Measurements from ENCODE around the gene KCNA2.

KCNA2 gene

DNA sequence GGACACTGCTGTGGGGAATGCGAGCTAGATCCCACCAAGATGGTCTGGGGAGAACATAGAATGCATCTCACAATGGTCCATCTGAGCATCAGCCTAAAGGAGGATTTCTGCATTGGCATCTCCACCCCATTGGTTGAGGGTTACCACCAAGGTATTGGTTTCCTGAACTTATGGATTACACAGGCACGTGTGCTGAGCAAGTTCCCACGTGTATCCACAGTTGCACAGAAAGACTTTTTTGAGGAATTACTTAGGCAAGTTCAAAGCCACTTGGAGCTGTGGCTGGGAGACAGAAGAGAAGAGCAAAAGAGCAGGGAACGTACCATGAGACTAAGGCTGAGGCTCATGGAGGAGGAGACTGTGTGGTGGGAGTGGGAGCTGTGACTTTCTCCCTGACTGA is 43.1 kb downstream of the KCNA2 start:
- DNase-seq = no peak

DNA sequence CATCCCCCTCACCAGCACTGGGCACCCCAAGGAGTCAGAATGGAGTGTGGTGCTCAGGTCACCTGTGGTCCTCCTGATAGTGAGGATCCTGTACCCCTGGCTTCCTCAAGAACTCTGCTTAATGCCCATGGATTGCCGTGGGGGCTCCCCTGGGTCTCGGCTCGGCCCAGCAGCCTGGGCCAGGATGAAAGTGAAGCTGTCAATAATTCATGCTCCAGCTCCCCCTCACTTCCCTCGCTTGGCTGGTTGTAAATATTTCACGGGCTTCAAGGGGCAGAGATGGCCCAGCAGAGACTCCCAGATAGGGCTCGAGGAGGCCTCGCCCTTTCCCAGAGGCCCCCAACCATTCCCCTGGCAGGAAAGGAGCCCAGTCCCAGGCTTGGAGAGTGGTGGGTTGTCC is 44.6 kb downstream of the KCNA2 start:
- DNase-seq = no peak

DNA sequence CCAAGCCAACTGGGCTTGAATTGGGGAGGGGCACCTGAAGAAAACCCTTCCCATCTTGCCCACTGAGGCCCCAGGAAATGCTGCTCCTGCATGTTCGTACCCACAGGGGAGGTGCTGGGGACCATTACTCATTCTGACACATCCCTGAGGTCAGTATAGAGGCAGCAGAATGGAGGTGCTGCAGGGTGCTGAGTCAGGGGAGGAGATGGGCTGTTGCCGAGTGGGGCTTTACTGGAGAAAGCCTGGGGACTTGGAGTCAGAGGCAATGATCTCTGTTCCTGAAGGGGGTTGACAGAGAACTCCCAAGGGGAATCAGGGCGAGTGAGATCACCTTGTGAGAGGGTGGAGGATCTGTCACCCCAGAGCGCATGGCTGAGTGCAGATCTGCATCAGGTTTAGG is 47.0 kb downstream of the KCNA2 start:
- no peak for DNase-seq

DNA sequence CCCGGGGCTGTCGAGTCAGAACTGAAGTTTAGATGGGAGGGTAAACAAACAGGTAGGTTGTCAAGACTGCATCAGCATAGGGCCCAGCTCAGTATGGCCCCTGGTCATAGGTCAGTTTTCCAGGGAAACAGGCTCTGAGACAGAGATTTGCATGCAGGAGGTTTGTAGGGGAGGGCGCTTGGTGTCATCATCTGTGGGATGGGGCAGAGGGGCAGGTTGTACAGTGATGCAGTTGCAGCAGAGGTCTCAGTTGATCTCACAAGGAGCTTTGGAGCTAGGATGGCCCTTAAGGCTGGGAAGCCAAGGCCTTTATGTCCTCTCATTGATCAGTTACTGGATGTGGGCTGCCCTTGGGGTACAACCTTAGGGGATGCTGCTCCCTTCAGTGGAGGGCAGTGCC is 48.7 kb downstream of the KCNA2 start:
- no peak for DNase-seq

DNA sequence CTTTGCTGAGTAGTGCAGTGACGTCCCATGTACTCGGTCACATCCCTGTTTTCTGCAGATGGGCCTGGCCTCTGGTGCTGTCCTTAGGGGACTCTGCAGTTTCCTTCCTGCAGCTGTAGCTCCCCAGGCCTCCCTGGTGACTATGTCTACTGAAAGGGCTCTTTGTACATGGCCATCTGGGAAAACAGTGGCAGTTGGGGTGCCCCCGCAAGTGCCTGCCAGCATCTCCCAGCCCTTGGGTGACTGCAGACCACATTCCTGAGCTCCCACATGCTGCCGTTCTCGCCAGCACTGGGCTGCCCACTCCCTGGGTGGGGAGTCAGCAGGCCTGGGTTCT is 49.7 kb downstream of the KCNA2 start:
- no peak for DNase-seq

DNA sequence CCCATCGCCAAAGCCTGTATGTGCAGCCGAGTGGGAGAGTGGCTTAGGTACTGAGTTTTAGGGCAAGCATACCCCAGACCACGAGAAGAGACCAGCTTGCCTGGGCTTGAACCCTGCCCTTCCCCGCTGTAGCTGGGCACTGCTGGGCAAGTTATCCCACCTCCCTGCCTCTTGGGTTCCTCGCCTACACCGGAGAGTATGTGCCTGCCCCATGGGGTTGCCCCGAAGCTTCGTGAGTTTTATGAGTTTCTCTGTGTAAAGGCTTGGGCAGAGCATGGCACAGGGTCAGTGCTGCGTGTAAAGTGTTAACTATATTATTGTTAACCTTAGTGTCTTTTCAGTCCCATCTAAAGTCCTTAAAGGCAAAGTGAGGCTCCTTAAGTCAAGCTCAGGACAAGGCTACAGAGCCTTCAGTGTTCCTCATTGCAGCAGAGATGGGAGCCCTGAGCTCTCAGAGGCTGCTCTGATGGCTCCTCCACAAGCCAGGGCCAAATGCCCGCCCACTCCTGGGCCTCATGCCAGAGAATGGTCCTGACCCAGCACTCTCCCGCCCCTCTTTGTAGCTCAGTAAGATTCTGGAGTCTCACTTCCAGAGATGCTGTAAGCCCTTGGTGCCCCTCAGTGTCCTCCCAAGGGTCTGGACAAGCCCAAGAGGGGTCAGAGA is 50.2 kb downstream of the KCNA2 start:
- no peak for DNase-seq

DNA sequence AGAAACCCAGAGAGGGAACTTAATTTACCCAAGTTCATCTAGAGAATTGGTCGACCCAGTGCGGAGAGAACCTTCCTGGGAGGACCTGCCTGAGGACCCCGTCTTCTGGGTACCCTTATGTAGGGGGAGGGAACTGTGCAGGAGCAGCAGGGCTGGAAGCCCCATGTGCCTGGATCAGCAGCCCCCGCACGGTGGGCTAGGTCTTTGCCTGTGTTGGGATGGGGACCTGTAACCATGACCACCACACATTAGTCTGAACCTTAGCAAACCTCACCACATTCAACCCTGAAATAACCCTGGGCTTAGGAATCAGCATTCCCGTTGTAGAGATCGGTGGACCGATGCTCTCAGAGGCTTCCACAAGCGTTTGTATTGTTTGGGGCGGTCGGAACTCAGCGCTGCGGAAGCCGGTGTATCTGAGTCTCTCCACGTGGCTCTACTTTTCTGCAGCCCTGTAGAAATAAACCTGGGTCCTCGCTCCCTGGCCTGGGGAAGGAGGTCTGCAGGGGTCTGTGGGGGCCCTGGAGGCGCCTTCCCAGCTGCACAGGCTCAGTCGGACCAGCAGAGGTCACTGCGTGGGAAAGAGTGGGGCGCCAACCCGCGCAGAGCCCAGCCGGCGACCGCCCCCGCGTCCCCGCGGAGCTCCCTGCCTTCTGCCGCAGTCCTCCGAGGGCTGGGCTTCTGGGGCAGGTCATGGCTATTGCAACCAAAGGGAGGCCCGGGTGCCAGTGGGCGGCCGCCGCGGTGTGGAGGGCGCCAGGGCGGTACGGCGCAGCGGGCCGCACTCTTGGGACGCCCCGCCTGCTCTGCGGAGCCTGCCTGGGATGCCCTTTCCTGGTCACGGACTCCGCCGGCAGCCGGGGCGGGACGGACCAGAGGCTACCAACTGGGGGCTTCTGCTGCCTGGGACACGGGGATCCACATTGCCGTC is 51.0 kb downstream of the KCNA2 start:
- DNase-seq = peak; percentile 65

DNA sequence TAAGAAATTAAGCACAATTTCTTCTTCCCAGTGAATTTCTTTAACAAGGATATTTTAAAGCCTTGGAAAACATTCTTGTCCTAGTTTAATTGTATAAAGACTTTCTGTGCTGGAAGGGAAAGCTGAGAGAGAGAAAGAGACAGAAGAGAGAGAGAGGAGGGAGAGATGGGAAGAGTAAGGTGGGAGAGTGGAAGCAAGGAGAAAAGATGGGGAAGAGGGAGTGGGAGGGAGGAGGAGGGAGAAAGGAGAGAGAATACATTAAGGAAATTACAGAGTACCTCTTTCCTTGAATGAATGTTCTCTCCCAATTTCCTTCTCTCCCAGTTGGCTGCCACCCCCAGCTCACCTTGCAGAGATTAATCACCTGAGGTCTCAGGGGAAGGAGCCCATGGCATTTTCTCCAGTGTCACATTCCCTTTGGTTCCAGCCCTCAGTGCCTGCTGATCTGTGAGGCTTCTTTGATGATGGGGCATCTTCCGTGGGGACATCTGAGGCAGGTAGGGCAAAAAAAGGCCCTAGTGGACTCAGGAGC is 54.8 kb downstream of the KCNA2 start:
- no peak for DNase-seq

DNA sequence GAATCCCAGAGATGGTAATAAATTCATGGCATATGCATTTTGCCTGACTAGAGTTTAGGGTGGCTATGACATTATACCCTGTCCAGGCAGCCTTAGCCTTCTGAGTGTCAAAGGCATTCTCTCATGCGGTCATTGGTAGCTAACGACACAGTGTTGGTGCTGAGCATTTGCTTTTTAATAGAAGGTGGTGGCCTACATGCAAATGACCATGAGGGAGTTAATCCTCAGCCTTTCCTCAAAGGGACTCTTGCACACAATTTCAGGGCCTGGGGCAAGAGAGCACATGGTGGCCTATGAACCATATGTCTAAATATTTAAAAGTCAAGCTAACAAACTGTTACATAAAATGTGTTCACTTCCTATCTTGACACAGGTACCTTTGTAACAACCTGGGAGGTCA is 56.3 kb downstream of the KCNA2 start:
- no peak for DNase-seq

DNA sequence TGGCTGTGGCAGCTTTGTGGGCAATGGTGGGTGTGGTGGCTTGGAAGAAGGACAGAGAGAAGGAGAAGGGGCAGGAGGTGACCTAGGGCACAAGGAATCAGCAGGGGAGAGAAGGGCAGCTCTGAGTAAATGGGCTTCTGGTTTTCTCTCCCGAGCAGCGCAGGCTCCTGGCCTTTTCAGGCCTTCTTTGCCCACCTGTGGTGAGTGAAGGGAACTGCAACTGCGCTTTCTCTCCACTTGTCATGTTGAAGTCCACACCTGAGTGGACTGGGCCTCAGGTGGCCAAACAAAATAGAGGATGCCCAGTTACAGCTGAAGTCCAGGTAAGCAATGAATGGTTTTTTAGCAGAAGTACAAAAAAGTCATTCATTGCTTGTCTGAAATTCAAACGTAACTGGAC is 57.8 kb downstream of the KCNA2 start:
- no peak for DNase-seq

DNA sequence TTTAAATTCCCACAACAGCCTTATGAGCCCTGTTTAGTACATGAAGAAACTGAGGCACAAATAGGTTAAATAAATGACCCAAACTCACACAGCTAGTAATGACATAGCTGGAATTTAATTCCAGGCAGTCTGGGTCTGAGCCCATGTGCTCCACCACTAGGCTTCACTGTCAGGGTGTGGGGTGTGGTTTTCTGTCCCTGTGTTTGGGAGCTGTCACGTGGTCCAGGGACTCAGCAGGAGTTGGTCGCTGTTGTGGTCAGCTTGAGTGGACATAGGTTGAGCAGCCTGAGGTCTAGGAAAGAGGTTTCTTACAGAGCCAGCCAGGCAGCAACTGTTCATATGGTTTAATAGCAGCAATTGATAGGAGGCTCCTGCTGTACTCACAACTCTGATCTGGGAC is 59.1 kb downstream of the KCNA2 start:
- no peak for DNase-seq

DNA sequence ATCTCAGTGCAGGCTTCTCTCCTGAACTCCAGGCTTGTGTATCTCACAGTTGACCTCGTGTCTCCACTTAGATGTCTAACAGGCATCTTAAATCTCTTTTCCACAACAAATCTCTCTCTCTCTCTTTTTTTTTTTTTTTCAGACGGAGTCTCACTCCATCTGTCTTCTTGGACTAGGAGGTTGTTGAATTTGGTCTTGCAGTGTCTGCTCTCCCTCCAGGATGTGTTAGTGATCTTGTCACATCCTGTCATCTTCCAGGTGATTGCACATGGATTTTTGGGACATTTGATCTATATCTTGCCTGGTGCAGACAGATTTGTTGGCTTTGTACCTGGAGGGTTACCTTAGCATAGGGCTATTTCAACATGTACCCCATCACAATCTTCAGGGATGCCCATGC is 60.7 kb downstream of the KCNA2 start:
- no peak for DNase-seq

DNA sequence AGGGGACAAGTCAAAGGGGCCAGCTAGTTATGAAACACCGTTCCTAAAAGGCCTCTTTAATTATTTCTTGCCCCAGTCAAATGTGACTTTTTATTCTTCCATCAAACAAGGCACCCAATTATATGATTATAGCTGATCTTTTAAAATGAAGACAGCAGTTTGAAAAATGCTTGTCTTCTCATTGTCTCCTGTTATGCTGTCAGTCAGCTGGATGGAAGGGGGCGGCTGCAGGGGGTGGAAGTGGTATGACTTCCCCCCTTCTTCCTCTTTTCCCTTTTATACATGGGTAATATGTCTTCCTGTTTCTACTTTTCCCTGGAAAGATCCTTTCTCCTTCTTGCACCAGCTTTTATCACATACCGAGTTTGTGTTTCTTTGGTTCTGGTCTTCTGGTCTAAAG is 61.4 kb downstream of the KCNA2 start:
- DNase-seq = no peak
